Liver (tissue), 3 donors: ENCODE measurements around the gene LHFPL6.

Experiments used
- EGR1 ChIP-seq, 2 donors: IDR thresholded peaks; 2 replicates each; pipeline ENCODE4 v1.6.1; 2016 to 2018; ENCODE audit warnings: antibody characterized with exemption in 2 of 2, low read depth in 2 of 2
- FOXA1 ChIP-seq: IDR thresholded peaks from 2 replicates; pipeline ENCODE4 v1.6.1; 2016; ENCODE audit warnings: antibody characterized with exemption
- GABPA ChIP-seq, 2 donors: IDR thresholded peaks in 1 of 2; conservative IDR thresholded peaks in 1 of 2; 2 replicates each; pipeline ENCODE4 v1.6.1; 2016; ENCODE audit warnings: antibody characterized with exemption in 2 of 2, mild to moderate bottlenecking in 1 of 2, moderate library complexity in 1 of 2
- JUND ChIP-seq, 2 donors: IDR thresholded peaks; 2 replicates each; pipeline ENCODE4 v1.6.1; 2016; ENCODE audit warnings: antibody characterized with exemption in 2 of 2
- NR2F2 ChIP-seq: IDR thresholded peaks from 2 replicates; pipeline ENCODE4 v1.6.1; 2016; ENCODE audit warnings: antibody characterized with exemption
- RAD21 ChIP-seq, 2 donors: IDR thresholded peaks; 2 replicates each; pipeline ENCODE4 v1.6.1; 2016; ENCODE audit warnings: antibody characterized with exemption in 2 of 2, mild to moderate bottlenecking in 2 of 2
- SP1 ChIP-seq: IDR thresholded peaks from 2 replicates; pipeline ENCODE4 v1.6.1; 2018; ENCODE audit warnings: antibody characterized with exemption, mild to moderate bottlenecking
- TAF1 ChIP-seq: conservative IDR thresholded peaks from 2 replicates; pipeline ENCODE4 v1.6.1; 2016; ENCODE audit warnings: antibody characterized with exemption, mild to moderate bottlenecking
- YY1 ChIP-seq: IDR thresholded peaks from 2 replicates; pipeline ENCODE4 v1.6.1; 2016; ENCODE audit warnings: antibody characterized with exemption, mild to moderate bottlenecking
- TF ChIP-seq, protein P1 (sequence below): fragments of 150-350 bp; IDR thresholded peaks from 2 replicates; pipeline ENCODE4 v1.5.1; 2017; ENCODE audit warnings: improper control_type of control experiment, low read depth, low read length; ENCODE audit not compliant: missing input control
- TF ChIP-seq, protein P2 (sequence below): IDR thresholded peaks from 2 replicates; pipeline ENCODE4 v1.6.1; 2016; ENCODE audit warnings: antibody characterized with exemption
- TF ChIP-seq, protein P3 (sequence below): IDR thresholded peaks from 2 replicates; pipeline ENCODE4 v1.6.1; 2016; ENCODE audit warnings: antibody characterized with exemption, mild to moderate bottlenecking
- donor health status: healthy.
- donor health status: healthy.

DNA sequence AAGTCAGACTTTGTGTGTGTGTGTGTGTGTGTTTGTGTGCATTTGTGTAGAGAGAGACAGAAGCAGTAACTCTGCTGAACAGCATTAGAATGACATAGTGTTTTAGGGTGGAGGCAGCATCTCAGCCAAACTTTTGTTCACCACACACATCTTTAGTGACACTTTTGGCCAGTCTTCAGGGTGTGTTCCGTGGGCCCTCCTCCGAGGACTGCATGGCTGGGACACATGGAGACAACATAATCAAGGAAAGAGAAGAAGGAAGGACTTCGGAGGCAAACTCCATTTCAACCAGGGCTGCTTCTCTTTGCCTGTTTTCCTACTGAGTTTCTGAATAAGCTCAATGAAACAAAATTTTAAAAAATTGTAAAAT is 205.1 kb downstream of the LHFPL6 start:
- TF ChIP-seq, protein P1, sequence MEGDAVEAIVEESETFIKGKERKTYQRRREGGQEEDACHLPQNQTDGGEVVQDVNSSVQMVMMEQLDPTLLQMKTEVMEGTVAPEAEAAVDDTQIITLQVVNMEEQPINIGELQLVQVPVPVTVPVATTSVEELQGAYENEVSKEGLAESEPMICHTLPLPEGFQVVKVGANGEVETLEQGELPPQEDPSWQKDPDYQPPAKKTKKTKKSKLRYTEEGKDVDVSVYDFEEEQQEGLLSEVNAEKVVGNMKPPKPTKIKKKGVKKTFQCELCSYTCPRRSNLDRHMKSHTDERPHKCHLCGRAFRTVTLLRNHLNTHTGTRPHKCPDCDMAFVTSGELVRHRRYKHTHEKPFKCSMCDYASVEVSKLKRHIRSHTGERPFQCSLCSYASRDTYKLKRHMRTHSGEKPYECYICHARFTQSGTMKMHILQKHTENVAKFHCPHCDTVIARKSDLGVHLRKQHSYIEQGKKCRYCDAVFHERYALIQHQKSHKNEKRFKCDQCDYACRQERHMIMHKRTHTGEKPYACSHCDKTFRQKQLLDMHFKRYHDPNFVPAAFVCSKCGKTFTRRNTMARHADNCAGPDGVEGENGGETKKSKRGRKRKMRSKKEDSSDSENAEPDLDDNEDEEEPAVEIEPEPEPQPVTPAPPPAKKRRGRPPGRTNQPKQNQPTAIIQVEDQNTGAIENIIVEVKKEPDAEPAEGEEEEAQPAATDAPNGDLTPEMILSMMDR = no peak
- TF ChIP-seq, protein P2, sequence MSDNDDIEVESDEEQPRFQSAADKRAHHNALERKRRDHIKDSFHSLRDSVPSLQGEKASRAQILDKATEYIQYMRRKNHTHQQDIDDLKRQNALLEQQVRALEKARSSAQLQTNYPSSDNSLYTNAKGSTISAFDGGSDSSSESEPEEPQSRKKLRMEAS = no peak
- no peak for TF ChIP-seq YY1
- TF ChIP-seq FOXA1 = no peak
- TF ChIP-seq RAD21 (IDR thresholded peaks at IDR 0.05) = no peak
- TF ChIP-seq TAF1 = no peak
- no peak for TF ChIP-seq JUND (IDR thresholded peaks at IDR 0.05)
- TF ChIP-seq SP1 = no peak
- TF ChIP-seq, protein P3, sequence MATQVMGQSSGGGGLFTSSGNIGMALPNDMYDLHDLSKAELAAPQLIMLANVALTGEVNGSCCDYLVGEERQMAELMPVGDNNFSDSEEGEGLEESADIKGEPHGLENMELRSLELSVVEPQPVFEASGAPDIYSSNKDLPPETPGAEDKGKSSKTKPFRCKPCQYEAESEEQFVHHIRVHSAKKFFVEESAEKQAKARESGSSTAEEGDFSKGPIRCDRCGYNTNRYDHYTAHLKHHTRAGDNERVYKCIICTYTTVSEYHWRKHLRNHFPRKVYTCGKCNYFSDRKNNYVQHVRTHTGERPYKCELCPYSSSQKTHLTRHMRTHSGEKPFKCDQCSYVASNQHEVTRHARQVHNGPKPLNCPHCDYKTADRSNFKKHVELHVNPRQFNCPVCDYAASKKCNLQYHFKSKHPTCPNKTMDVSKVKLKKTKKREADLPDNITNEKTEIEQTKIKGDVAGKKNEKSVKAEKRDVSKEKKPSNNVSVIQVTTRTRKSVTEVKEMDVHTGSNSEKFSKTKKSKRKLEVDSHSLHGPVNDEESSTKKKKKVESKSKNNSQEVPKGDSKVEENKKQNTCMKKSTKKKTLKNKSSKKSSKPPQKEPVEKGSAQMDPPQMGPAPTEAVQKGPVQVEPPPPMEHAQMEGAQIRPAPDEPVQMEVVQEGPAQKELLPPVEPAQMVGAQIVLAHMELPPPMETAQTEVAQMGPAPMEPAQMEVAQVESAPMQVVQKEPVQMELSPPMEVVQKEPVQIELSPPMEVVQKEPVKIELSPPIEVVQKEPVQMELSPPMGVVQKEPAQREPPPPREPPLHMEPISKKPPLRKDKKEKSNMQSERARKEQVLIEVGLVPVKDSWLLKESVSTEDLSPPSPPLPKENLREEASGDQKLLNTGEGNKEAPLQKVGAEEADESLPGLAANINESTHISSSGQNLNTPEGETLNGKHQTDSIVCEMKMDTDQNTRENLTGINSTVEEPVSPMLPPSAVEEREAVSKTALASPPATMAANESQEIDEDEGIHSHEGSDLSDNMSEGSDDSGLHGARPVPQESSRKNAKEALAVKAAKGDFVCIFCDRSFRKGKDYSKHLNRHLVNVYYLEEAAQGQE = no peak
- TF ChIP-seq GABPA (IDR thresholded peaks at IDR 0.05 in 1 of 2, conservative IDR thresholded peaks at IDR 0.05 in 1 of 2) = no peak
- no peak for TF ChIP-seq NR2F2
- TF ChIP-seq EGR1 (IDR thresholded peaks at IDR 0.05; ENCODE audit: low read depth in 2 of 2) = no peak
